Chondrocyte (in vitro differentiated cells): ENCODE results near the gene SLC10A7. TPM values are rescaled to one million over a fixed set of nuclear protein-coding genes. Genes with fewer than 3 reads are reported as not detected.

Experiments used
- DNase-seq: peaks from one replicate; pipeline ENCODE4 v3.0.0; 2021; ENCODE audit warnings: mixed read lengths, low spot score
- H3K27ac Mint-ChIP-seq: one replicate; pipeline ENCODE4 v1.8.0; 2021; ENCODE audit warnings: mild to moderate bottlenecking, moderate library complexity, mixed read lengths; ENCODE audit not compliant: unreplicated experiment
- H3K27me3 Mint-ChIP-seq: 2 replicates; pipeline ENCODE4 v1.8.0; 2021; ENCODE audit warnings: low read depth, mixed read lengths
- H3K36me3 Mint-ChIP-seq: 2 replicates; pipeline ENCODE4 v1.8.0; 2021; ENCODE audit warnings: low read depth, mixed read lengths
- H3K4me1 Mint-ChIP-seq: 2 replicates; pipeline ENCODE4 v1.8.0; 2021; ENCODE audit warnings: low read depth, mild to moderate bottlenecking, mixed read lengths
- H3K4me3 Mint-ChIP-seq: one replicate; pipeline ENCODE4 v1.8.0; 2021; ENCODE audit warnings: mild to moderate bottlenecking, moderate library complexity, mixed read lengths; ENCODE audit not compliant: unreplicated experiment
- H3K9me3 Mint-ChIP-seq: 2 replicates; pipeline ENCODE4 v1.8.0; 2021; ENCODE audit warnings: low read depth, mixed read lengths
- CTCF ChIP-seq: fragments of 200-600 bp; sonication (generic); IDR thresholded peaks from 2 replicates; pipeline ENCODE4 v1.5.0; 2021; ENCODE audit warnings: antibody characterized with exemption, mild to moderate bottlenecking, moderate library complexity
- total RNA-seq: library from RNA; stranded (reverse); gene quantifications from 3 replicates; pipeline ENCODE4 v1.2.1, GENCODE V29; 2021

Gene SLC10A7
- total RNA-seq, 1 donor from 2014 or later = 7.6 TPM

- no peak for TF ChIP-seq CTCF
- Mint-ChIP-seq H3K36me3 (peaks cover 7% of the 10 kb centered on the region), H3K27ac (no peak overlapping the region), H3K4me1 (peaks cover 30% of the 10 kb centered on the region), H3K4me3 (no peak overlapping the region), H3K27me3 (no peaks in the 10 kb centered on the region), H3K9me3 (peaks cover 10% of the 10 kb centered on the region)
- DNase-seq = no peak
Observed at GRCh38 chr4:146446555-146446954, 75.2 kb downstream of the SLC10A7 start.

GRCh38 chr4:146445198-146446150 lies 76.3 kb downstream of the SLC10A7 start:
- Mint-ChIP-seq H3K36me3 (peaks cover 5% of the 10 kb centered on the region), H3K9me3 (peaks cover 6% of the 10 kb centered on the region), H3K4me3 (no peak overlapping the region), H3K4me1 (peaks cover 31% of the 10 kb centered on the region), H3K27me3 (no peaks in the 10 kb centered on the region), H3K27ac (peak overlapping the region; percentile 36)
- peak; percentile 73 for DNase-seq
- no peak for TF ChIP-seq CTCF

GRCh38 chr4:146443525-146443924 lies 78.2 kb downstream of the SLC10A7 start:
- Mint-ChIP-seq H3K27ac (no peak overlapping the region), H3K4me1 (peaks cover 39% of the 10 kb centered on the region), H3K9me3 (peaks cover 6% of the 10 kb centered on the region), H3K36me3 (peaks cover 5% of the 10 kb centered on the region), H3K27me3 (no peaks in the 10 kb centered on the region), H3K4me3 (no peak overlapping the region)
- no peak for DNase-seq
- TF ChIP-seq CTCF = no peak

GRCh38 chr4:146442801-146443200 lies 78.9 kb downstream of the SLC10A7 start:
- no peak for TF ChIP-seq CTCF
- DNase-seq = no peak
- H3K27me3 Mint-ChIP-seq = no peaks in the 10 kb centered on the region
- H3K4me3 Mint-ChIP-seq = no peak overlapping the region
- H3K9me3 Mint-ChIP-seq = peaks cover 6% of the 10 kb centered on the region
- peaks cover 47% of the 10 kb centered on the region for H3K4me1 Mint-ChIP-seq
- H3K36me3 Mint-ChIP-seq = peaks cover 5% of the 10 kb centered on the region
- H3K27ac Mint-ChIP-seq = no peak overlapping the region

- Mint-ChIP-seq H3K4me3 (no peak overlapping the region), H3K36me3 (no peaks in the 10 kb centered on the region), H3K27me3 (no peaks in the 10 kb centered on the region), H3K4me1 (peaks cover 60% of the 10 kb centered on the region), H3K27ac (no peak overlapping the region), H3K9me3 (no peaks in the 10 kb centered on the region)
- DNase-seq = no peak
- no peak for TF ChIP-seq CTCF
Observed at GRCh38 chr4:146439999-146440398, 81.7 kb downstream of the SLC10A7 start.
